Fibroblast of lung (primary cell): ENCODE measurements around the gene MREG.

ENCODE experiments used
- CTCF ChIP-seq, 2 donors: IDR thresholded peaks in 1 of 2; conservative IDR thresholded peaks in 1 of 2; 1 replicate in 1 of 2; 2 replicates in 1 of 2; pipeline ENCODE4 v1.5.1; 2011 to 2012; ENCODE audit warnings: low read length in 2 of 2, control low read depth in 1 of 2, inconsistent platforms in 1 of 2, low read depth in 1 of 2, mild to moderate bottlenecking in 1 of 2
- EZH2 ChIP-seq: IDR thresholded peaks from 2 replicates; pipeline ENCODE4 v1.5.1; 2012; ENCODE audit warnings: low read length, control low read depth, mild to moderate bottlenecking; ENCODE audit errors: missing control alignments

GRCh38 chr2:215968499-215968898 lies 44.9 kb downstream of the MREG start:
- TF ChIP-seq CTCF (conservative IDR thresholded peaks at IDR 0.05 in 1 of 2, IDR thresholded peaks at IDR 0.05 in 1 of 2; ENCODE audit: low read depth in 1 of 2, low read length in 2 of 2) (no peak), EZH2 (no peak)
